IgD-negative memory B cell (primary cell): ENCODE results near the gene ASB5. TPM values are rescaled to one million over a fixed set of nuclear protein-coding genes. Genes with fewer than 3 reads are reported as not detected.
"Not testable (repeated sequence)": the region's sequence is repeated elsewhere in the genome, so short reads cannot be mapped to it uniquely, and the experiment has no call there.

Experiments
- H3K27ac Mint-ChIP-seq, 3 donors: one replicate each; pipeline ENCODE4 v1.8.0; 2020 to 2022; ENCODE audit warnings: mild to moderate bottlenecking in 3 of 3, mixed read lengths in 3 of 3, moderate library complexity in 1 of 3
- H3K27me3 Mint-ChIP-seq: one replicate; pipeline ENCODE4 v1.8.0; 2021; ENCODE audit warnings: mixed read lengths
- H3K36me3 Mint-ChIP-seq: one replicate; pipeline ENCODE4 v1.8.0; 2020; ENCODE audit warnings: mild to moderate bottlenecking, mixed read lengths
- H3K4me1 Mint-ChIP-seq, 3 donors: one replicate each; pipeline ENCODE4 v1.8.0; 2020 to 2022; ENCODE audit warnings: mixed read lengths in 3 of 3, mild to moderate bottlenecking in 1 of 3
- H3K4me3 Mint-ChIP-seq, 4 donors: one replicate each; pipeline ENCODE4 v1.8.0; 2020 to 2022; ENCODE audit warnings: mild to moderate bottlenecking in 4 of 4, mixed read lengths in 4 of 4, moderate library complexity in 3 of 4
- H3K9me3 Mint-ChIP-seq, 3 donors: one replicate each; pipeline ENCODE4 v1.8.0; 2020 to 2021; ENCODE audit warnings: mixed read lengths in 3 of 3, mild to moderate bottlenecking in 1 of 3
- polyA plus RNA-seq: library from polyadenylated mRNA; unstranded; fragments of 300-500 nt; fragmentation: Illumina TruSeq; gene quantifications from one replicate; pipeline ENCODE4 v1.2.3, GENCODE V29; 2021

The ASB5 gene
- polyA plus RNA-seq, 1 donor from 2014 or later: not detected

DNA sequence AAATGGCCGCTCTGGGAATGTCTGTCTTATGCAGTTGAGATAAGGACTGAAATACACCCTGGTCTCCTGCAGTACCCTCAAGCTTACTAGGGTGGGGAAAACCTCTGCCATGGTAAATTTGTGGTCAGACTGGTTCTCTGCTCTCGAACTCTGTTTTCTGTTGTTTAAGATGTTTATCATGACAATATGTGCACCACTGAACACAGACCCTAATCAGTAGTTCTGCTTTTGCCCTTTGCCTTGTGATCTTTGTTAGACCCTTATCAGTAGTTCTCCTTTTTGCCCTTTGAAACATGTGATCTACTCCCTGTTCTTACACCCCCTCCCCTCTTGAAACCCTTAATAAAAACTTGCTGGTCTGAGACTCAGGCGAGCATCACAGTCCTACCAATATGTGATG is 56.7 kb downstream of the ASB5 start:
- H3K27me3 Mint-ChIP-seq, H3K4me3 Mint-ChIP-seq, H3K9me3 Mint-ChIP-seq, H3K4me1 Mint-ChIP-seq, H3K36me3 Mint-ChIP-seq, H3K27ac Mint-ChIP-seq: not testable (repeated sequence)

DNA sequence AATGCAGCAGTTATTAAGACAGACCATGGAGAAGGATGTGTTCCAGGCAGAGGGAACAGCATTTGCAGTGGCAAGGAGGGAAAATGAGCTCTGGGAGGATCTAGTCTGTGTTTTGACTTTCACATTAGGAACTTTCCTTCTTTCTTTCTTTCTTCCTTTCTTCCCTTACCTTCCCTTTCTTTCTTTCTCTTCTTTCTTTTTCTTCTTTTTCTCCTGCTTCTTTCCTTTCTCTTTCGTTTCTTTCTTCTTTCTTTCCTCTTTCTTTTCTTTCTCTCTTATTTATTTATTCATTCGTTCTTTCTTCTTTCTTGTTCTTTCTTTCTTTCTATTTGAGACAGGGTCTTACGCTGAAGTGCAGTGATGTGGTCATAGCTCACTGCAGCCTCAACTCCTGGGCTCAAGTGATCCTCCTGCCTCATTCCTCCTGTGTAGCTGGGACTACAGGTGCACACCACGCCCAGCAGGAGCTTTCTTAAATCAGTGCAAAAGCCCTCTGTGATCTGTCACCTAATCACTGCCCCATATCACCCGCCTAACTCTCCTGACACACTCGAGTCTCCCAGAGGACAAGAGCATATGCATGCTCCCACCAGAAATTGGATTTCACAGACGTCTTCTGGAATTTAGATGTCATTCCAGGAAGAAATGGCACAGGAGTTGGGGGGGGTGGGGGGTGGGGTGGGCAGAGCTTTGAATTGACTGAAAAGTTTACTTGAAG is 58.3 kb downstream of the ASB5 start:
- H3K9me3 Mint-ChIP-seq: peaks cover 0 to 10% (median 9%) of the 10 kb centered on the region in 3 donors
- H3K27me3 Mint-ChIP-seq: peaks cover 7% of the 10 kb centered on the region
- no peaks in the 10 kb centered on the region for H3K4me1 Mint-ChIP-seq
- H3K36me3 Mint-ChIP-seq: no peaks in the 10 kb centered on the region
- H3K27ac Mint-ChIP-seq: no peak overlapping the region
- H3K4me3 Mint-ChIP-seq: no peak overlapping the region

DNA sequence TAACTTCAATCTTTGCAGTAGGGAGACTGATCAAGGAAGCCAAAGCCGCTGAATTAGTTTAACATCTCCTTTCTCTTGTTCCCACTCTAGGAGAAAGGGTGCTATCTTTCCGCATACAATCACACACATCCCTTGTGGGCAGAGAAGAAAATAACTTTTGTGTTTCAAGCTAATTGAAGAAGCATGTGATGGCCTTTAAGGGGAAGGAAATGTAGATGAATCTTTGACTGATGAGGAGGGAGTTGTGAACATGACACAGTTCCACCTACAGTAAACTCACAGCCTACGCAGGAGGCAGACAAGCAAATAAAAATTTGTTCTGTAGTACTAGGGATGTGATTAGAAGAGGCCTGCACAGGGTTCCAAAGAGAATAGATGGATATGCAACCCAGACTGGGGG is 58.9 kb downstream of the ASB5 start:
- no peak overlapping the region for H3K27ac Mint-ChIP-seq
- H3K9me3 Mint-ChIP-seq: peaks cover 0 to 10% (median 9%) of the 10 kb centered on the region in 3 donors
- H3K36me3 Mint-ChIP-seq: no peaks in the 10 kb centered on the region
- H3K27me3 Mint-ChIP-seq: peaks cover 10% of the 10 kb centered on the region
- no peaks in the 10 kb centered on the region for H3K4me1 Mint-ChIP-seq
- no peak overlapping the region for H3K4me3 Mint-ChIP-seq

DNA sequence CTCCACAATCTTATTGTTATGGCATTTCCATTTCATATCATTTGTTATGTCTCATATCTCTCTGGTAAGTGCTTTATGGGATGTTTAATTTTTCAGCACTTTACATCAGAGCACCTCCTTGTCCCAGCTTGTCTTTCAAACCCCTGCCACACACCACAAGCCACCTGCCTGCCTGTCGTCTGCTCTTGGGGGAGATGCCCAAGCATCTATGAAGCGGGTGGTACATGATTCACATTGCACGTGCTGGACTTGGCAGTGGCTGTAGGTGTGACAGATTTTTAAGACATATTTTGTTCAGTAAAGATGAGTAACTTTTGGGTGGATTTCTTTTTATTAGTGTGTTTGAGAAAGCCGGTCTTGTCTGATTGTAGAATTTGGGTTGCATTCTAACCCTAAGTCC is 59.5 kb downstream of the ASB5 start:
- Mint-ChIP-seq H3K36me3 (no peaks in the 10 kb centered on the region), H3K4me3 (no peak overlapping the region), H3K9me3 (peaks cover 0 to 10% (median 9%) of the 10 kb centered on the region in 3 donors), H3K27me3 (peaks cover 13% of the 10 kb centered on the region), H3K4me1 (no peaks in the 10 kb centered on the region), H3K27ac (peak overlapping the region in 1 of 3 donors; percentile 75)

DNA sequence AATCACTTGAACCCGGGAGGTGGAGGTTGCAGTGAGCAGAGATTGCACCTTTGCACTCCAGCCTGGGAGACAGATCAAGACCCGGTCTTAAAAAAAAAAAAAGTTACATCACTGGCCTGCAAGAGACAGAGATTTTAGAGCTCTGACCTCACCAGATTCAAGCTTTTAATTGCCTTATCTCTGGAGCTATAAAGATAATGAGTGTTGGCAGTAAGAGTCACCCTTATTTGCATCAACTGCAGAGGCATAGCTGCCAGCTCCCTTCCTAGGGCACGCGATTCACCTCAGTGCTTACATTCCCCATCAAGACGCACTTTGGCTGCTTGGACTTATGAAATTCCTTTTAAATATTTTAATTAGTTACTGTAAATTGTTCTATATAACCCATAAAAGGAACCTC is 61.2 kb downstream of the ASB5 start:
- Mint-ChIP-seq H3K27ac (no peak overlapping the region), H3K4me1 (no peaks in the 10 kb centered on the region), H3K36me3 (no peaks in the 10 kb centered on the region), H3K27me3 (peaks cover 18% of the 10 kb centered on the region), H3K9me3 (peaks cover 0 to 10% (median 9%) of the 10 kb centered on the region in 3 donors), H3K4me3 (no peak overlapping the region)

DNA sequence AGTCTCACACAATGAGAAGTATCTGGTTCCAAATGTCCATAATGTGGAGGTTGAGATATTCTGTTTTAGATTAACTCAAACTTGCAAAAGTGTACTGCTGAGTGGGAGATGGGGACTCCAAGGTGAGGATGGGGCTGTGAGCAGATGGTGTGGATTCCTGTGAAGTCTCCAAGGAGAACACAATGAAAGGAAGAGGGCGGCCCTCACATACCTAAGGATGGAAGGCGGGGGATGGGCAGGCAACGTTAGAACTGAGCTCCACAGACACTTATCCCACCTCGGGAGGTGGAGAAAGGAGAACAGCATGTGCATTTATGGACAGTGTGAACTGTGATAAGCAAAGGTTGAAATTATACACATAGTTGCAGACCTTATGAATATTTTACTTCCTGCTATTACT is 63.7 kb downstream of the ASB5 start:
- H3K4me3 Mint-ChIP-seq: no peak overlapping the region
- no peak overlapping the region for H3K27ac Mint-ChIP-seq
- H3K27me3 Mint-ChIP-seq: peaks cover 12% of the 10 kb centered on the region
- no peaks in the 10 kb centered on the region for H3K36me3 Mint-ChIP-seq
- no peaks in the 10 kb centered on the region for H3K4me1 Mint-ChIP-seq
- H3K9me3 Mint-ChIP-seq: no peaks in the 10 kb centered on the region

DNA sequence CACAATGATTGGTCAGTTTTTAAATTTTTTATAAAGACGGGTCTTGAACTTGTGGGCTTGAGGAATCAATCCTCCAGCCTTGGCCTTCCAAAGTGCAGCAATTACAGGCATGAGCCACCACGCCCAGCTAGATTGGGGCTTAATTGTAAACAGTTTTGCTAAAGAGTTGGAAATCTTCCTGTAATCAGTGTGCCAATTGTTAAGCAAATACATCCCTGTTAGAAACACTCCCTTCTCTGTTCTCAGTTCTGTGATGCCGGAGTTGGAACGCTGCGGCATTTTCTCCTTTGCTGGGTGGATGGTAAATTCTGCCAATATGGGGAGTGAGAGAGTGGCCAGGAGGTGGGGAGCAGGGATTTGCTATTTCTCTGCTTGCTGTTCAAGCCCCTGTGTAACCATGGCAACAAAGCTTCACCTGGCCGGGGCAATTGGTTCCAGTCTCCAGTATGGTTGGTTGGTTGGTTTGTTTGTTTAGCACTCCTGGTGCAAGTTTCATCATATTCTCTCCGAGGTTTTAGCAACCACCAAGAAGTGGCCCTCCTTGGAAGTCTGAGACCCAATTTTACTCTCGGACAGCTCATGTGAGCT is 70.6 kb downstream of the ASB5 start:
- Mint-ChIP-seq H3K4me1 (peaks cover 2 to 11% (median 10%) of the 10 kb centered on the region in 3 donors), H3K9me3 (no peaks in the 10 kb centered on the region), H3K27me3 (peaks cover 12% of the 10 kb centered on the region), H3K36me3 (peaks cover 4% of the 10 kb centered on the region), H3K27ac (no peak overlapping the region), H3K4me3 (no peak overlapping the region)

DNA sequence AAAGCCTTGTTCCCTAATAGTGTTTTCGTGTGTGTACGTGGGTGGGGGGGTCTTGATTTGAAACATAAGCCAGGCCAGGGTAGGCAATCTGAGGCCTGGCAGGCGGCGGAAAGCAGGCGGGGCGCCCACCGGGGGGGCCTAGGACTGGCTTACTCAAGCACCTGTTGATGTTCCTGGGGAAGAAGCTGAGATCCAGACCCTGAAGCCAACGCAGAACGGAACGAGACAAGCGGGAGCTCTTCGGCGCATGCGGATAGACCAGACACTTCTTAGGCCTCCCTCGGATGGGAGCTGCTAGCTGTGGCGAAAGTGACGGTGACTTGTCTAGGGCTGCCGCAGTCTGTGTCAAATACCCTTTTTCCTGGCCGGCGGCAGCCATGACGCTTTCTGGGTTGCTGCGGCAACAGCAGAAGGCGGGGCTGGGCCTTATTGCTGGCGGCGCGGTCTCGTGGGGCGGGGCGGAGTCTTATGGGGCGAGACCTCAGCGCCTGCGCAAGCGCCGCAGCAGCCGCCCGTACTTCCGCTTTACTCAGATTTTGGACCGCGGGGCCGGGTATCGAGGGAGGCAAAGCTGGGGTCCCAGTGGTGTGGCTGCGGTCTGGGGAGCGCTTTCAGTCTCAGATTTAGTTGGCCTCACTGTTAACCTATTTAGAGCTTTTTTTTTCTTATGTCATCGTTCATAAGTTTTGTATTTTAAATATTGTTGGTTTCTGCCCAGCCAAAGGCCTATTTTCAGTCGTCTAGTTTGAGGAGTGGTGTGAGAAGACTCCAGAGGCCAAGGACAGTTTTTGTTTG is 73.6 kb downstream of the ASB5 start, which contains the start of gene SPATA4:
TSS of gene SPATA4 (minus strand) at position 402 of the 795 bp plus-strand sequence. CDS start at position 379, 23 bp downstream.
- peaks cover 2 to 11% (median 11%) of the 10 kb centered on the region in 3 donors for H3K4me1 Mint-ChIP-seq
- H3K9me3 Mint-ChIP-seq: no peaks in the 10 kb centered on the region
- H3K27ac Mint-ChIP-seq: peak within 1 kb of the TSS; percentile 71 to 98 (median 93)
- peaks cover 20% of the 10 kb centered on the region for H3K27me3 Mint-ChIP-seq
- H3K36me3 Mint-ChIP-seq: peaks cover 4% of the 10 kb centered on the region
- peak within 1 kb of the TSS; percentile 85 to 96 (median 92) for H3K4me3 Mint-ChIP-seq

DNA sequence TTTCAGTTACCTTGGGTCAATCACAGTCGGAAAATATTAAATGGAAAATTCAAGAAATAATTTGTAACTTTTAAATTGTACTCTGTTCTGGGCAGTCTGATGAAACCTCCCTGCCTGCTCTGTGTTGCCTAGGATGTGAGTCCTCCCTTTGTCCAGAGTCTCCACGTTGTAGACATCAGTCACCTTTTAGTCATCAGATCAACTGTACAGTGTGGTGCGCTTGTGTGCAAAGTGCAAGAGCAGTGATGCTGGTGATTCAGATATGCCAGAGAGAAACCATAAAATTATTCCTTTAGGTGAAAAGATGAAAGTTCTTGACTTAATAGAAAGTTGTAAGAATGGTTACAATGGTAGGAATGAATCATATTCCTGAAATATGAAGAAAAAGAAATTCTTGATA is 75.1 kb downstream of the ASB5 start:
- peaks cover 5% of the 10 kb centered on the region for H3K36me3 Mint-ChIP-seq
- peaks cover 2 to 11% (median 11%) of the 10 kb centered on the region in 3 donors for H3K4me1 Mint-ChIP-seq
- no peaks in the 10 kb centered on the region for H3K9me3 Mint-ChIP-seq
- peak overlapping the region in 1 of 3 donors; percentile 41 for H3K27ac Mint-ChIP-seq
- H3K4me3 Mint-ChIP-seq: peak overlapping the region in 1 of 4 donors; percentile 39
- peaks cover 26% of the 10 kb centered on the region for H3K27me3 Mint-ChIP-seq

DNA sequence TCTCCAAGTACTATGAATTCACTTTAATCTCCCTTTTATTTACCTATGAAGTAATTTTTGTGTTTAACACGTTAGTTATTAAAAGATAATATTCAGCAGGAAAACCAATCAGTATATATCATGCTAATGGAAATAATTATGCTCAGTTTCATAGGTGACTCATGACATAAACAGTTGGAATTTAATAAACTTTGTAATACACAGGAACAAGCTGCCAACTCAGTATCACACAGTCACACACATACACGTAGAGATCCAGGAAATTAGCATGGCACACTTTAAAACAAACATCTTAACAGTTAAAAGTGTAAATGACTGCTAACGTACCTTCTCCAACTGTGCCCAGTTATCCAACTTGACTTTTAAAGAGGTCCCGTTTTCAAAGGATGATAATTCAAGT is 75.9 kb downstream of the ASB5 start:
- H3K36me3 Mint-ChIP-seq: peaks cover 7% of the 10 kb centered on the region
- no peaks in the 10 kb centered on the region for H3K9me3 Mint-ChIP-seq
- peaks cover 2 to 11% (median 11%) of the 10 kb centered on the region in 3 donors for H3K4me1 Mint-ChIP-seq
- H3K27me3 Mint-ChIP-seq: peaks cover 19% of the 10 kb centered on the region
- no peak overlapping the region for H3K4me3 Mint-ChIP-seq
- H3K27ac Mint-ChIP-seq: peak overlapping the region in 1 of 3 donors; percentile 41

DNA sequence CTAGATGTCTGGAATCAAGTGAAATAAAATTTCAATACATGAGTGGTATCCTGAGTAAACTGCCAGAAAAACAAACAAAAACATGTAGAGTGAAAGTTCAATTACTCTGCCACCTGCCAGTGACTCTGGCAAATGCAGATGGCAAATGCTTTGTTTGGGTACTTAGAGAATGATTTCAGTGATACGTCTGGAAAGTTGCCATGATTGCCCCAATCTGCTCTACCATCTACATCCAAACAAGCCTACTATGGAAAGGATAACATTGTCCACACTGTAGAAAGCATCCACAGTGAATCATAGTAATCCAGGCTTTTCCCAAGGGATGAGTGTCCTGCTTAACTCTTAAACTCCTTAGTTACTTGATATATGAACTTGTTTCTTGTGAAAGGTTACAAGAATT is 77.0 kb downstream of the ASB5 start:
- Mint-ChIP-seq H3K36me3 (peaks cover 3% of the 10 kb centered on the region), H3K27me3 (peaks cover 19% of the 10 kb centered on the region), H3K4me1 (peaks cover 2 to 11% (median 11%) of the 10 kb centered on the region in 3 donors), H3K4me3 (no peak overlapping the region), H3K9me3 (no peaks in the 10 kb centered on the region), H3K27ac (no peak overlapping the region)

DNA sequence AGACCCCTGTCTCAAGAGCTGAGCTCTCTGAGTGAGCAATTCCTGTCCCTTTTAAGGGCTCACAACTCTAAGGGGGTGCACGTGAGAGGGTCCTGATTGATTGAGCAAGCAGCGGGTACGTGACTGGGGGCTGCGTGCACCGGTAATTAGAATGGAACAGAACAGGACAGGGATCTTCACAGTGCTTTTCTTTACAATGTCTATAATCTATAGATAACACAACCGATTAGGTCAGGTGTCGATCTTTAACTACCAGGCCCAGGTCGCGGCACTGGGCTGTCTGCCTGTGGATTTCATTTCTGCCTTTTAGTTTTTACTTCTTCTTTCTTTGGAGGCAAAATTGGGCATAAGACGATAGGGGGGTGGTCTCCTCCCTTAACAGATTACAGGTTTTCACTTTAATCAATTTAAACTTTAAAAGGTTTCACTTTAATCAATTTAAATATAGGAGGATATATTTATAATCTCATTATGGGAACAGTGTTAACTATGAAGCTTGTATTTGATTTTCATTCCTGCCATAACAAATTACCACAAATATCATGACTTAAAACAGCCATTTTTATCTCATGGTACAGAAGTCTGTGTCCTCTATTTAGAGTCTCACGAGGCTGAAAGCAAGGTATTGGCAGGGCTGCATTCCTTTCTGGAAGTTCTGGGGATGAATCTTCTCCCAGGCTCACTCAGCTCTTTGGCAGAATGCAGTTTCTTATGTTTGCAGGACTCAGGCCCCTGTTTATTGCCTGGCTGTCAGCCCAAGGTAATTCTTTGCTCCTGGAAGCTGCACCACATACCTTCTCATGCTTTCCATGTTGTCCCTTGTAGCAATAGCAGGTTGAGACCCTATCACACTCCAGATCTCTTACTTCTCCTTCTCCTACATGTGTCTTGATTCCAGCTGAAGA is 78.9 kb downstream of the ASB5 start:
- Mint-ChIP-seq H3K4me1 (peaks cover 0 to 5% (median 2%) of the 10 kb centered on the region in 3 donors), H3K9me3 (no peaks in the 10 kb centered on the region), H3K4me3 (no peak overlapping the region), H3K27me3 (peaks cover 19% of the 10 kb centered on the region), H3K27ac (no peak overlapping the region), H3K36me3 (peaks cover 3% of the 10 kb centered on the region)

DNA sequence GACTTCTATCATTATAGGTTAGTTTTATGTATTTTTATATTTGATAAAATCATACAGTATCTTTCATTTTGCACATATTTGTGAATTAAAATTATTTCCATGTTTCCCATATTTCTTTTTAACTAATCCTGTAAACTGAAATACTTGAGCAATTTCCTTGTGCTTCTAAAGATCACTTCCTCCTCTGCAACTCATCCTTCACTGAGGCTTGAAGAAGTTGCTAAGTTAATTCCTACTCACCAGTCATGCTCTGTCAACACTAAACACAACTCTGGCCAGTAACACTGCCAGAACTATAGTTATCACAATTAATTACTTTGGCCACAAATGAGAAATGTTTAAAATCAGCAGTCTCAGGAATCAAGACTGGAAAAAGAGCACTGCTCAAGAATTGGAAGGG is 80.4 kb downstream of the ASB5 start:
- no peaks in the 10 kb centered on the region for H3K9me3 Mint-ChIP-seq
- H3K36me3 Mint-ChIP-seq: peaks cover 3% of the 10 kb centered on the region
- no peak overlapping the region for H3K4me3 Mint-ChIP-seq
- peaks cover 19% of the 10 kb centered on the region for H3K27me3 Mint-ChIP-seq
- H3K4me1 Mint-ChIP-seq: peaks cover 0 to 3% (median 0%) of the 10 kb centered on the region in 3 donors
- no peak overlapping the region for H3K27ac Mint-ChIP-seq

DNA sequence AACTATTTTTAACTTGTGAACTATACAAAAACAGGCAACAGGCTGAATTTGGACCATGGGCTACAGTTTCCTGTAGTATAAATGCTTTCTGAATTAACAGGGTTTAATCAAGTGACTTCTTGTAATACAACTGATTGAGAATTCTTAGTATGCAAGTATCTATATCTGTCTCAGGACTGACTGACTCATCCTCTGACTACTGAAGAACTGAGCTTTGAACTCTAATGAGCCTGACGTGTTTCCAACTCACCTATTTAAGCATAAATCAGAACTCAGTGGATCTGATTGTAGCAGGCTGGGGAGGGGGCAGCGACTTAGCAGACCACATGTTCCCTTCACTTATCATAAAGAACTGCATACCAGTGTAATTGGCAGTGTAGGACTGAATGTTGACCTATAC is 81.4 kb downstream of the ASB5 start:
- Mint-ChIP-seq H3K27me3 (peaks cover 14% of the 10 kb centered on the region), H3K9me3 (no peaks in the 10 kb centered on the region), H3K27ac (no peak overlapping the region)

More for the DNA sequence above, 81.4 kb downstream of the ASB5 start:
- H3K4me3 Mint-ChIP-seq: no peak overlapping the region
- peaks cover 3% of the 10 kb centered on the region for H3K36me3 Mint-ChIP-seq
- no peaks in the 10 kb centered on the region for H3K4me1 Mint-ChIP-seq
